ENCODE data around the gene CNDP2. TPM values are rescaled to one million over a fixed set of nuclear protein-coding genes. Genes with fewer than 3 reads are reported as not detected.
A peak's percentile ranks its signal among the peaks of the same experiment; 100 is the strongest.

The CNDP2 gene
- total RNA-seq, 1 donor from 2014 or later = 56.1 TPM

- H3K4me3 Mint-ChIP-seq = no peak overlapping the region
- Histone ChIP-seq H3K9ac (no peak overlapping the region), H4K20me1 (ENCODE audit: low read depth) (no peaks in the 10 kb centered on the region), H3K36me3 (no peaks in the 10 kb centered on the region), H3K27me3 (peaks cover 16% of the 10 kb centered on the region), H3K4me2 (no peak overlapping the region), H3K27ac (no peak overlapping the region), H3K4me3 (no peak overlapping the region), H3K9me3 (ENCODE audit: low read depth) (no peaks in the 10 kb centered on the region), H3K4me1 (peaks cover 9% of the 10 kb centered on the region), H3K79me2 (ENCODE audit: low read depth) (no peaks in the 10 kb centered on the region), H2AFZ (replicated peaks) (peak overlapping the region; percentile 24), H3F3A (ENCODE audit: low read depth) (peaks cover 16% of the 10 kb centered on the region)
- no peak for DNase-seq (ENCODE audit: low spot score)
- H3K36me3 Mint-ChIP-seq = no peaks in the 10 kb centered on the region
- H3K4me1 Mint-ChIP-seq = no peaks in the 10 kb centered on the region
- H3K27me3 Mint-ChIP-seq (ENCODE audit: insufficient read depth, low read depth) = peaks cover 11% of the 10 kb centered on the region
- H3K9me3 Mint-ChIP-seq = no peaks in the 10 kb centered on the region
- H3K27ac Mint-ChIP-seq = no peak overlapping the region
- TF ChIP-seq, protein P1, sequence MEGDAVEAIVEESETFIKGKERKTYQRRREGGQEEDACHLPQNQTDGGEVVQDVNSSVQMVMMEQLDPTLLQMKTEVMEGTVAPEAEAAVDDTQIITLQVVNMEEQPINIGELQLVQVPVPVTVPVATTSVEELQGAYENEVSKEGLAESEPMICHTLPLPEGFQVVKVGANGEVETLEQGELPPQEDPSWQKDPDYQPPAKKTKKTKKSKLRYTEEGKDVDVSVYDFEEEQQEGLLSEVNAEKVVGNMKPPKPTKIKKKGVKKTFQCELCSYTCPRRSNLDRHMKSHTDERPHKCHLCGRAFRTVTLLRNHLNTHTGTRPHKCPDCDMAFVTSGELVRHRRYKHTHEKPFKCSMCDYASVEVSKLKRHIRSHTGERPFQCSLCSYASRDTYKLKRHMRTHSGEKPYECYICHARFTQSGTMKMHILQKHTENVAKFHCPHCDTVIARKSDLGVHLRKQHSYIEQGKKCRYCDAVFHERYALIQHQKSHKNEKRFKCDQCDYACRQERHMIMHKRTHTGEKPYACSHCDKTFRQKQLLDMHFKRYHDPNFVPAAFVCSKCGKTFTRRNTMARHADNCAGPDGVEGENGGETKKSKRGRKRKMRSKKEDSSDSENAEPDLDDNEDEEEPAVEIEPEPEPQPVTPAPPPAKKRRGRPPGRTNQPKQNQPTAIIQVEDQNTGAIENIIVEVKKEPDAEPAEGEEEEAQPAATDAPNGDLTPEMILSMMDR (IDR thresholded peaks at IDR 0.05) = no peak
- TF ChIP-seq EZH2phosphoT487 (IDR thresholded peaks at IDR 0.05) (no peak), EZH2 (IDR thresholded peaks at IDR 0.05) (no peak)
Measured at GRCh38 chr18:74463254-74463653, 32.9 kb upstream of the CNDP2 start.

DNA sequence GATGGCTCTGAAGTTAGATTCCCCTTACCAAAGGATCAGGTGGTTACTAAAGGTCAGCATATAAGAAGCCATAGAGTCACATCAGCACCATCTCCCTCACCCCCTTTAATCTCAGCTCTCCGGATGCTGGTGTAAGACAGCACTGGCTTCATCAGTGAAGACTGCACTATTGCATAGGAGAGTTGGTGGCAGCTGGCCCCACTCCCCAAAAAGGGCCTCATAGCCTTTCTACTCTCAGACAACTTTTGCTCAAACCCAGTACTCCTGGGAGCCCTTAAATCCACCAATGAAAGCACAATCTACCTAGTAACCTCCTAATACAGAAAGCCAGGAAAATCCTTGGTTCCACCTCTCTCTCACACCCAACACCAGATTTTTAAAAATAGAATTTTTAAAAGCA, 32.2 kb upstream of the CNDP2 start:
- no peak for DNase-seq (ENCODE audit: low spot score)
- no peak overlapping the region for H3K9ac ChIP-seq
- no peak overlapping the region for H3K27ac ChIP-seq
- no peaks in the 10 kb centered on the region for H3K9me3 ChIP-seq (ENCODE audit: low read depth)
- H3K4me1 ChIP-seq = peaks cover 8% of the 10 kb centered on the region
- peaks cover 4% of the 10 kb centered on the region for H3K27me3 Mint-ChIP-seq (ENCODE audit: insufficient read depth, low read depth)
- no peaks in the 10 kb centered on the region for H3K4me1 Mint-ChIP-seq
- no peak for TF ChIP-seq EZH2 (IDR thresholded peaks at IDR 0.05)
- no peak for TF ChIP-seq EZH2phosphoT487 (IDR thresholded peaks at IDR 0.05)
- TF ChIP-seq, protein P1 (IDR thresholded peaks at IDR 0.05) = no peak
- H3K4me2 ChIP-seq = no peak overlapping the region
- H3K79me2 ChIP-seq (ENCODE audit: low read depth) = no peaks in the 10 kb centered on the region
- H4K20me1 ChIP-seq (ENCODE audit: low read depth) = no peaks in the 10 kb centered on the region
- peak overlapping the region; percentile 24 for H2AFZ ChIP-seq (replicated peaks)
- no peak overlapping the region for H3K4me3 ChIP-seq
- H3K27me3 ChIP-seq = peaks cover 9% of the 10 kb centered on the region
- no peak overlapping the region for H3K27ac Mint-ChIP-seq
- no peaks in the 10 kb centered on the region for H3K36me3 ChIP-seq
- no peaks in the 10 kb centered on the region for H3K36me3 Mint-ChIP-seq
- no peaks in the 10 kb centered on the region for H3K9me3 Mint-ChIP-seq
- no peak overlapping the region for H3K4me3 Mint-ChIP-seq
- H3F3A ChIP-seq (ENCODE audit: low read depth) = peaks cover 11% of the 10 kb centered on the region

- H3K79me2 ChIP-seq (ENCODE audit: low read depth) = no peaks in the 10 kb centered on the region
- peaks cover 7% of the 10 kb centered on the region for H3K9me3 Mint-ChIP-seq
- H3K4me1 ChIP-seq = no peaks in the 10 kb centered on the region
- H3K9ac ChIP-seq = no peak overlapping the region
- H3K27ac ChIP-seq = no peak overlapping the region
- H3K4me3 Mint-ChIP-seq = no peak overlapping the region
- no peak overlapping the region for H3K4me2 ChIP-seq
- H3K27ac Mint-ChIP-seq = no peak overlapping the region
- no peak for DNase-seq (ENCODE audit: low spot score)
- H3K36me3 ChIP-seq = no peaks in the 10 kb centered on the region
- peaks cover 13% of the 10 kb centered on the region for H3K9me3 ChIP-seq (ENCODE audit: low read depth)
- no peaks in the 10 kb centered on the region for H3K27me3 ChIP-seq
- H3K36me3 Mint-ChIP-seq = no peaks in the 10 kb centered on the region
- H3K4me1 Mint-ChIP-seq = no peaks in the 10 kb centered on the region
- no peak overlapping the region for H2AFZ ChIP-seq (replicated peaks)
- no peaks in the 10 kb centered on the region for H3K27me3 Mint-ChIP-seq (ENCODE audit: insufficient read depth, low read depth)
- no peaks in the 10 kb centered on the region for H4K20me1 ChIP-seq (ENCODE audit: low read depth)
- H3F3A ChIP-seq (ENCODE audit: low read depth) = no peaks in the 10 kb centered on the region
- TF ChIP-seq, protein P1 (IDR thresholded peaks at IDR 0.05) = no peak
- TF ChIP-seq EZH2phosphoT487 (IDR thresholded peaks at IDR 0.05) (no peak), EZH2 (IDR thresholded peaks at IDR 0.05) (no peak)
- no peak overlapping the region for H3K4me3 ChIP-seq
Measured at GRCh38 chr18:74465775-74466174, 30.4 kb upstream of the CNDP2 start.

Data from neural progenitor cell (in vitro differentiated cells).